Caco-2 (cell line): ENCODE results near the gene SYTL5. TPM values are rescaled to one million over a fixed set of nuclear protein-coding genes. Genes with fewer than 3 reads are reported as not detected.

Source experiments
- BruUV-seq: library from RNA; stranded (reverse); fragments of 400-500 nt; replicated peaks from 2 replicates; lab custom pipeline; 2021; lab: Mats Ljungman, UMichigan
- CTCF ChIA-PET: fragments of 300-600 bp; sonication (Branson Sonifier 250); formaldehyde crosslinking; loops from one replicate; lab custom pipeline; 2022; ENCODE audit warnings: antibody characterized with exemption; lab: Charles Lee
- POLR2A ChIA-PET: fragments of 300-600 bp; sonication (Branson Sonifier 250); formaldehyde crosslinking; loops from one replicate; lab custom pipeline; 2022; ENCODE audit warnings: antibody characterized with exemption; lab: Charles Lee
- DNase-seq, 2 experiments: peaks; one replicate each; pipeline versions ENCODE4 v3.0.0 to v3.0.0-alpha.2; 2020 to 2022
- H3K27me3 ChIP-seq: replicated peaks from 2 replicates; pipeline ENCODE4 v1.6.0; 2011; ENCODE audit warnings: low read length; ENCODE audit not compliant: control insufficient read depth, insufficient read depth
- H3K36me3 ChIP-seq: 2 replicates; pipeline ENCODE4 v1.5.1; 2011; ENCODE audit warnings: low read length; ENCODE audit not compliant: control insufficient read depth, insufficient read depth
- H3K4me1 ChIP-seq: fragments of 250-450 bp; sonication (Bioruptor Pico); 2 replicates; pipeline ENCODE4 v1.5.1; 2020; ENCODE audit warnings: mild to moderate bottlenecking
- H3K4me3 ChIP-seq: 2 replicates; pipeline ENCODE4 v1.5.1; 2011; ENCODE audit warnings: low read depth, mild to moderate bottlenecking, control low read depth, low read length
- H3K9me3 ChIP-seq: fragments of 250-450 bp; sonication (Bioruptor Pico); 2 replicates; pipeline ENCODE4 v1.5.1; 2020; ENCODE audit warnings: mild to moderate bottlenecking, moderate library complexity
- H3K27ac Mint-ChIP-seq: one replicate; pipeline ENCODE4 v1.8.0; 2022; ENCODE audit warnings: mixed read lengths; ENCODE audit not compliant: unreplicated experiment
- H3K27me3 Mint-ChIP-seq: one replicate; pipeline ENCODE4 v1.8.0; 2022; ENCODE audit warnings: mixed read lengths; ENCODE audit not compliant: insufficient read depth, unreplicated experiment
- H3K36me3 Mint-ChIP-seq: one replicate; pipeline ENCODE4 v1.8.0; 2022; ENCODE audit warnings: mild to moderate bottlenecking, mixed read lengths; ENCODE audit not compliant: insufficient read depth, unreplicated experiment
- H3K4me1 Mint-ChIP-seq: one replicate; pipeline ENCODE4 v1.8.0; 2022; ENCODE audit warnings: low read depth, mixed read lengths; ENCODE audit not compliant: unreplicated experiment
- H3K4me3 Mint-ChIP-seq: one replicate; pipeline ENCODE4 v1.8.0; 2022; ENCODE audit warnings: mild to moderate bottlenecking, moderate library complexity, mixed read lengths; ENCODE audit not compliant: unreplicated experiment
- H3K9me3 Mint-ChIP-seq: one replicate; pipeline ENCODE4 v1.8.0; 2022; ENCODE audit warnings: mixed read lengths; ENCODE audit not compliant: unreplicated experiment
- intact Hi-C: fragments of 100-400 bp; cut with micrococcal nuclease; formaldehyde crosslinking; loops from one replicate; pipeline ENCODE4 v1.10.0; 2022; ENCODE audit not compliant: unreplicated experiment
- total RNA-seq: library from RNA; stranded (reverse); gene quantifications from 2 replicates; pipeline ENCODE4 v1.2.3, GENCODE V29; 2022
- TF ChIP-seq, protein P1 (sequence below), 2 experiments: fragments of 200-600 bp in 1 of 2; IDR thresholded peaks; 1 replicate in 1 of 2; 2 replicates in 1 of 2; pipeline versions ENCODE4 v1.5.1 to v1.8.0; 2011 to 2022; ENCODE audit warnings: antibody characterized with exemption in 1 of 2, control low read depth in 1 of 2, inconsistent platforms in 1 of 2, low read depth in 1 of 2, low read length in 1 of 2, mild to moderate bottlenecking in 1 of 2, moderate library complexity in 1 of 2; ENCODE audit not compliant: insufficient read depth in 1 of 2, severe bottlenecking in 1 of 2, unreplicated experiment in 1 of 2

Gene SYTL5
- total RNA-seq, 1 experiment from 2014 or later: 8.9 TPM

DNA sequence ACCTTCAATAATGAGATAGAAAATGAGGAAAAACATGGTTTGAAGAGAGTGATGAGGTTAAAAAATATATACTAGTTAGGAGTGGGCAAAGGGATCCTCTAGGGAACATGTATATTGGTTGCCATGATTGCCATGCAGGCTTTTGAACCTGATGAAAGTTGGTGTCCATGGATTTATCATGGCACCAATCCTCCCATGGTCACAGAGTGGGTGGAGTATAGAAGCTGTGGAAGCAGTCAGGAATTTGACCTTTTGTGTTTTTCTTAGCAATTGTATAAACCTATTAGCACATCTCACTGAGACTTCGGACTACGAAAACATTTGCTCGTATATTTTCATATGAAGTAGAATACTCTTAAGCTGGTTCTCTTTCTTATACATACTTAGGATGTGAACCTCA lies 30.9 kb upstream of the SYTL5 start:
- BruUV-seq: no TSS peak
- Mint-ChIP-seq H3K27ac (peak overlapping the region; percentile 30), H3K4me3 (no peak overlapping the region), H3K4me1 (peaks cover 18% of the 10 kb centered on the region), H3K36me3 (no peaks in the 10 kb centered on the region), H3K9me3 (peaks cover 15% of the 10 kb centered on the region), H3K27me3 (no peaks in the 10 kb centered on the region)
- Histone ChIP-seq H3K27me3 (no peaks in the 10 kb centered on the region), H3K9me3 (no peaks in the 10 kb centered on the region), H3K36me3 (no peaks in the 10 kb centered on the region), H3K4me1 (peaks cover 11% of the 10 kb centered on the region; the same call in 1 of the 2 replicates), H3K4me3 (no peak overlapping the region)
- CTCF ChIA-PET: no interaction called here
- intact Hi-C loops: no loop called here
- POLR2A ChIA-PET: interaction anchor here (0.5 kb wide), 1 partner anchor 327 kb away, joined by 3 read pairs; no protein-coding TSS in a partner anchor
- no peak for DNase-seq
- TF ChIP-seq, protein P1, sequence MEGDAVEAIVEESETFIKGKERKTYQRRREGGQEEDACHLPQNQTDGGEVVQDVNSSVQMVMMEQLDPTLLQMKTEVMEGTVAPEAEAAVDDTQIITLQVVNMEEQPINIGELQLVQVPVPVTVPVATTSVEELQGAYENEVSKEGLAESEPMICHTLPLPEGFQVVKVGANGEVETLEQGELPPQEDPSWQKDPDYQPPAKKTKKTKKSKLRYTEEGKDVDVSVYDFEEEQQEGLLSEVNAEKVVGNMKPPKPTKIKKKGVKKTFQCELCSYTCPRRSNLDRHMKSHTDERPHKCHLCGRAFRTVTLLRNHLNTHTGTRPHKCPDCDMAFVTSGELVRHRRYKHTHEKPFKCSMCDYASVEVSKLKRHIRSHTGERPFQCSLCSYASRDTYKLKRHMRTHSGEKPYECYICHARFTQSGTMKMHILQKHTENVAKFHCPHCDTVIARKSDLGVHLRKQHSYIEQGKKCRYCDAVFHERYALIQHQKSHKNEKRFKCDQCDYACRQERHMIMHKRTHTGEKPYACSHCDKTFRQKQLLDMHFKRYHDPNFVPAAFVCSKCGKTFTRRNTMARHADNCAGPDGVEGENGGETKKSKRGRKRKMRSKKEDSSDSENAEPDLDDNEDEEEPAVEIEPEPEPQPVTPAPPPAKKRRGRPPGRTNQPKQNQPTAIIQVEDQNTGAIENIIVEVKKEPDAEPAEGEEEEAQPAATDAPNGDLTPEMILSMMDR (IDR thresholded peaks at IDR 0.05; ENCODE audit: insufficient read depth in 1 of 2, low read depth in 1 of 2, low read length in 1 of 2, severe bottlenecking in 1 of 2, unreplicated experiment in 1 of 2): no peak

DNA sequence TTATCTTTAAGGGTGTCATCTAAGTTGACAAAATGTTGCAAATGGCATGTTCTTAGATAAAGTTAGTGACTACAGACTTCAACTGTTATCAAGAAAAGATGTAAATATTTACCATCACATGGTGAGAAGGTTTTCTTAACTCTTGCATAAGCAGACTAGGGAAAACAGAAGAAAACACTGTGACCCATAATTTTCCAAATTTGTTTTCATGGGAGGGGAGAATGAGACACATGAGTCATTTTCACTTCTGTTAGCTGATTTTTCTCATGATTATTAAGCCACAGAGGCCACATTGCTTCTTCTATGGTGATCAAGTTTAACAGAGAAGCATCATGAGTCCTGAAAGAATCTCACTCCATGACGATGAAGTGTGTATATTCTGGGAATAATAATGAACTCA lies 30.2 kb upstream of the SYTL5 start:
- Mint-ChIP-seq H3K4me3 (no peak overlapping the region), H3K9me3 (peaks cover 15% of the 10 kb centered on the region), H3K27me3 (no peaks in the 10 kb centered on the region), H3K27ac (no peak overlapping the region), H3K4me1 (peaks cover 18% of the 10 kb centered on the region), H3K36me3 (no peaks in the 10 kb centered on the region)
- Histone ChIP-seq H3K4me1 (peaks cover 11% of the 10 kb centered on the region; the same call in 1 of the 2 replicates), H3K9me3 (no peaks in the 10 kb centered on the region), H3K4me3 (no peak overlapping the region), H3K36me3 (no peaks in the 10 kb centered on the region), H3K27me3 (no peaks in the 10 kb centered on the region)
- intact Hi-C loops: no loop called here
- DNase-seq: no peak
- ChIA-PET POLR2A (interaction anchor here (0.5 kb wide), 1 partner anchor 327 kb away, joined by 3 read pairs; no protein-coding TSS in a partner anchor), CTCF (no interaction called here)
- TF ChIP-seq, protein P1 (IDR thresholded peaks at IDR 0.05; ENCODE audit: insufficient read depth in 1 of 2, low read depth in 1 of 2, low read length in 1 of 2, severe bottlenecking in 1 of 2, unreplicated experiment in 1 of 2): no peak
- no TSS peak for BruUV-seq

DNA sequence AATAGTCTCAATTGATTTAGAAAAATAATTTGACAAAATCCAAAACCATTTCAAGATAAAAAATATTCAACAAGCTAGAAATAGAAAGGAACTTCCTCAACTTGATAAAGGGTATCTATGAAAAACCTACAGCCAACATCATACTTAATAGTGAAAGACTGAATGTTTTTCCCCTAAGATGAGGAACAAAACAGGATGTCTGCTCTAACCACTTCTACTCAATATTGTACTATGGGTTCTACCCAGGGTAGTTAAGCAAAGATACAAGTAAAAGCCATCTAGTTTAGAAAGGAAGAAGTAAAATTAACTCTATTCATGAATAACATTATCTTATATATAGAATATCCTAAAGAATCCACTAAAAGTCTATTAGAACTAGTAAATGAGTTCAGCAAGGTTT lies 21.5 kb upstream of the SYTL5 start:
- H3K27ac Mint-ChIP-seq: no peak overlapping the region
- CTCF ChIA-PET: no interaction called here
- peaks cover 8% of the 10 kb centered on the region for H3K9me3 Mint-ChIP-seq
- DNase-seq: no peak
- BruUV-seq: no TSS peak
- Histone ChIP-seq H3K4me3 (no peak overlapping the region), H3K36me3 (no peaks in the 10 kb centered on the region), H3K27me3 (no peaks in the 10 kb centered on the region), H3K4me1 (peaks cover 31% of the 10 kb centered on the region), H3K9me3 (no peaks in the 10 kb centered on the region)
- POLR2A ChIA-PET: no interaction called here
- H3K27me3 Mint-ChIP-seq: no peaks in the 10 kb centered on the region
- intact Hi-C loops: no loop called here
- TF ChIP-seq, protein P1 (IDR thresholded peaks at IDR 0.05; ENCODE audit: insufficient read depth in 1 of 2, low read depth in 1 of 2, low read length in 1 of 2, severe bottlenecking in 1 of 2, unreplicated experiment in 1 of 2): no peak
- no peaks in the 10 kb centered on the region for H3K36me3 Mint-ChIP-seq
- H3K4me1 Mint-ChIP-seq: peaks cover 14% of the 10 kb centered on the region
- H3K4me3 Mint-ChIP-seq: no peak overlapping the region
